ENCODE measurements around the gene RABGAP1L.

RABGAP1L gene

DNA sequence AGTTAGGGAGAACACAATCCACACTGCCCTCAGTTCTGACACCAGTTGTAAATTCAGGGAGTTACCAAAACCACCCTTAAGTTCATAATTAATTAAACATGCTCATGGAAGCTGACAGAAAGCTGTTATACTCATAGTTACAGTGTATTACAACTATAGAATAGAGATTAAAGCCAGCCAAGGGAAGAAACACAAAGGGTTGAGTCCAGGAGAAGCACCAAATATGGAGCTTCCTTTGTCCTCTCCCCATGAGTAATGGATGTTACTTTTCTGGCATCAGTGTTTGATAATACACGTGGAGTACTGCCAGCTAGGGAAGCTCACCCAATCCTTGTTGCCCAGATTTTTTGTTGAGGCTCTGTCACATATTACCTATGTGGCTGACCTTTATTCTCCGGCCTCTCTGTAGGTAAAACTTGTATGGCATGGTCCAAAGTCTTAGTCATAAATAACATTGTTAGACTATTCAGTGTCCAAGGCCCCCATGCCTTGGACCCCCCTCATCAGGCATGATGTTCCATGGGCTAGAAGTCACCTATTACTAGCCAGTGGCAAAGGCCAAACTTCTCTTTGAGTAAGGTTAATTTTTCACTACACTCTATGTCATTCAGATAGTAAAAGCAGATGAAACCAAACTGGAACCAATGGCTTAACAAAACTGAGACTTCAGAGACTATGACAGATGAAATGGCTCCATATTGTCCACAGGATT is 464.2 kb downstream of the RABGAP1L start:
- DNase-seq, result no peak
- TF ChIP-seq, protein P1, sequence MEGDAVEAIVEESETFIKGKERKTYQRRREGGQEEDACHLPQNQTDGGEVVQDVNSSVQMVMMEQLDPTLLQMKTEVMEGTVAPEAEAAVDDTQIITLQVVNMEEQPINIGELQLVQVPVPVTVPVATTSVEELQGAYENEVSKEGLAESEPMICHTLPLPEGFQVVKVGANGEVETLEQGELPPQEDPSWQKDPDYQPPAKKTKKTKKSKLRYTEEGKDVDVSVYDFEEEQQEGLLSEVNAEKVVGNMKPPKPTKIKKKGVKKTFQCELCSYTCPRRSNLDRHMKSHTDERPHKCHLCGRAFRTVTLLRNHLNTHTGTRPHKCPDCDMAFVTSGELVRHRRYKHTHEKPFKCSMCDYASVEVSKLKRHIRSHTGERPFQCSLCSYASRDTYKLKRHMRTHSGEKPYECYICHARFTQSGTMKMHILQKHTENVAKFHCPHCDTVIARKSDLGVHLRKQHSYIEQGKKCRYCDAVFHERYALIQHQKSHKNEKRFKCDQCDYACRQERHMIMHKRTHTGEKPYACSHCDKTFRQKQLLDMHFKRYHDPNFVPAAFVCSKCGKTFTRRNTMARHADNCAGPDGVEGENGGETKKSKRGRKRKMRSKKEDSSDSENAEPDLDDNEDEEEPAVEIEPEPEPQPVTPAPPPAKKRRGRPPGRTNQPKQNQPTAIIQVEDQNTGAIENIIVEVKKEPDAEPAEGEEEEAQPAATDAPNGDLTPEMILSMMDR (IDR thresholded peaks at IDR 0.05; ENCODE audit: low read depth, low read length), result no peak
- H3K9me3 ChIP-seq, result no peaks in the 10 kb centered on the region

DNA sequence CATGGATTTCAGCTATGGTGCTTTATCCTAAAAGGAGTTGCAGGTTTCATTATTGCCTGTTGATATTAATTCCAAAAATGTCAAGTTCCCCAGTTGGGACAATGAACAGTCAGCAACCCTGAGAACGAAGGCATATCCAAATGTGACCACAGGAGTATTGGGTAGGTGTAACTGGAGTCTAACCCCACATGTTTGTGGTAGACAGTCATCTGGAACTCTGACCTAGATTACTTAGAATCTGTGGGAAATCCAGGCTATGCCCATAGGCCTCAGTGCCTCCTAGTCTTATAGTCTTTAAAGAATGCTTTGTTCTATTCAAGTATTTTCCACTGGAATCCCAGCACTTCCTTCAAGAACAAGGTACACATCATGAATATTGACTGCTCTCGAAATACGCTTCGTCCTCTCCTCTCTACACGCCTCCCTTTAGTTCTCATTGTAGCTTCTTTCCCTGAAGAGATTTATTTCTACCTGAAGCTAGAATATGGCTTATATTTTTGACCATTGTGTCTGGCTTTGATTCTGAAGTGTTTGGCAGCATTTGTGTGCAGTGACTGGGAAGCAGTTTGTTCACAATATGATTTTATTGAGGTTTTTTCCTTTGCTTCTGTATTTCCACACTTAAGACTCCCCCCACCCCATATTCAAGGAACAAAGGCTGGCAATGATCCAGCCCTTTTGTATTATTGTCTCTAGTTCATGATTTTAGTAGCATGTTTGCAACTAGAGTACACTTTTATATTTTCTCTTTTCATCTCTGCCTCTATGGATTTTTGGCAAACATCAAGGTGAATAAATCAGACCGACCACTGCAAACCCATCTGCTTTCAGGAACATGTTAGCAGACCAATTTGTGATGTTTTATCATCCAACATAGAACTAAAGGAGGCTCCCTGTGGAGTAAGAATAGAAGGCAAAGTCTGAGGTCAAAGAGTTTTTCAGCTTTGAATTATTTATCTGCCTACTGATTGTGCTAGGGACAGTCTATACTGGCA is 467.0 kb downstream of the RABGAP1L start:
- no peak for DNase-seq
- Histone ChIP-seq H3K4me3 (ENCODE audit: low read depth, low read length) (no peak overlapping the region), H3K36me3 (no peaks in the 10 kb centered on the region), H3K9me3 (no peaks in the 10 kb centered on the region), H3K27me3 (no peaks in the 10 kb centered on the region), H3K4me1 (no peaks in the 10 kb centered on the region)
- TF ChIP-seq, protein P1 (IDR thresholded peaks at IDR 0.05; ENCODE audit: low read depth, low read length), result no peak

More for the DNA sequence above, 464.2 kb downstream of the RABGAP1L start:
- H3K27me3 ChIP-seq, result no peaks in the 10 kb centered on the region
- H3K4me3 ChIP-seq (ENCODE audit: low read depth, low read length), result no peak overlapping the region
- H3K36me3 ChIP-seq, result no peaks in the 10 kb centered on the region
- no peaks in the 10 kb centered on the region for H3K4me1 ChIP-seq

DNA sequence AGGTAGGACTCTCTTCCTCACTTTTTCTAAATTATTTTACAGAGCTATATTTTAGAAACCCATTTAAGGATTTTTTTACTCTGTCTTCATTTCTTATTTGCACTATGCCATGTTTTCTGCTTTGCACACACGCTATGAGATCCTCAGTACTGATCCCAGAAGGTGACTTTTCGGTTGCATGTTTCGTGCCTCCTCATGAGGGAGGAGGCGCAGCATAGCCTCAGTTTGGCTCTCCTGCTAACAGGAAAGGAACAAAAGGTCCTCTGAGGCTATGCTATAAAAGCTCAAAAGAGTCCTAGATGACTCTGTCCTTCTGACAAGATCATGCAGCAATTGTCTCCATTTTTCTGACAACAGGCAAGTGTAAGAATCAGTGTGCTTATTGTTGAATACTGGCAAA is 478.2 kb downstream of the RABGAP1L start:
- DNase-seq, result no peak
- no peaks in the 10 kb centered on the region for H3K9me3 ChIP-seq
- no peaks in the 10 kb centered on the region for H3K4me1 ChIP-seq
- H3K27me3 ChIP-seq, result no peaks in the 10 kb centered on the region
- H3K4me3 ChIP-seq (ENCODE audit: low read depth, low read length), result no peak overlapping the region
- TF ChIP-seq, protein P1 (IDR thresholded peaks at IDR 0.05; ENCODE audit: low read depth, low read length), result no peak
- H3K36me3 ChIP-seq, result no peaks in the 10 kb centered on the region

DNA sequence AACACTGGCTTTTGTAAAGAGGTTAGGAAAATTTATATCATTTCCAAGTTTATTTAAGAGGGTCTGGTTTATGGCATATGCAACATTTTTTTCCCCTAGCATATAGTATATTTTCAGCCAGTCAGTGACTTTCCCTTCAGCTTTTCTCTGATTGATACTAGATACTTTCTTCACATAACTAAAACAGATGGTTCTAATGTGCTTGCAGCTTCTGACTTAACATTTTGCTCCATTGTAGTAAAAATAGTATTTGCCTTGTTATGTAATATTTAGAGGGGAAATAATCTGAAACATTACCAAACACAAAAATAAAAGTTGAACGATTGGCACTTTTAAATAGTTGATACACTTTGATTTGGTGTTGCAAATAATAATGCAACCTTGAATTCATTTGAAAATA is 480.1 kb downstream of the RABGAP1L start:
- Histone ChIP-seq H3K4me3 (ENCODE audit: low read depth, low read length) (no peak overlapping the region), H3K27me3 (no peaks in the 10 kb centered on the region), H3K36me3 (no peaks in the 10 kb centered on the region), H3K9me3 (no peaks in the 10 kb centered on the region), H3K4me1 (no peaks in the 10 kb centered on the region)
- no peak for DNase-seq
- TF ChIP-seq, protein P1 (IDR thresholded peaks at IDR 0.05; ENCODE audit: low read depth, low read length), result no peak

DNA sequence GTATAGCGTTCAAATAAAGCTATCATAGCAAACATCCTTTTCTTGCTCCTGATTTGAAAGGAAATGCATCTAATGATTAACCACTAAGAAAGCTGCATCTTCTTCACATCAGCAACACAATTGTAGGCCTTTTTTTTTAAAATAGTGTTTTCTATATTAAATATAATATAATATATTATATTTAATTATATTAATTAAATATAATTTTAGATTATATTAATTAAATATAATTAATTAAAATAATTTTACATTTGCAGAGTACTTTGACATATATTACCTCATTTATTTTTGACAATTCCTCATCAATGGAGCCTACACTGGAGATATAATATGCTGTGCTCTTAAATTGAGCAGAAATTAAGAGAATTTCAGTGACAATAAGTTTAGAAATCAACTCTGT is 481.5 kb downstream of the RABGAP1L start:
- Histone ChIP-seq H3K36me3 (no peaks in the 10 kb centered on the region), H3K4me1 (no peaks in the 10 kb centered on the region), H3K9me3 (no peaks in the 10 kb centered on the region), H3K27me3 (no peaks in the 10 kb centered on the region), H3K4me3 (ENCODE audit: low read depth, low read length) (no peak overlapping the region)
- no peak for DNase-seq
- TF ChIP-seq, protein P1 (IDR thresholded peaks at IDR 0.05; ENCODE audit: low read depth, low read length), result no peak

All from BE2C (cell line).